ENCODE data around the gene PPP2R3C. TPM values are rescaled to one million over a fixed set of nuclear protein-coding genes. Genes with fewer than 3 reads are reported as not detected.

The PPP2R3C gene
- total RNA-seq, 1 donor from 2014 or later, result 48.1 TPM

GRCh38 chr14:35147711-35148110 is 25.9 kb upstream of the PPP2R3C start:
- Mint-ChIP-seq H3K27me3 (ENCODE audit: low read depth) (no peaks in the 10 kb centered on the region), H3K27ac (no peak overlapping the region), H3K36me3 (ENCODE audit: low read depth) (peaks cover 21% of the 10 kb centered on the region), H3K4me1 (ENCODE audit: low read depth) (peaks cover 8% of the 10 kb centered on the region), H3K9me3 (no peaks in the 10 kb centered on the region), H3K4me3 (ENCODE audit: low read depth) (no peak overlapping the region)
- no peak for DNase-seq (ENCODE audit: low spot score)
- intact Hi-C loops (cut with micrococcal nuclease), result no loop called here

- no peaks in the 10 kb centered on the region for H3K27me3 Mint-ChIP-seq (ENCODE audit: low read depth)
- H3K36me3 Mint-ChIP-seq (ENCODE audit: low read depth), result peaks cover 21% of the 10 kb centered on the region
- DNase-seq (ENCODE audit: low spot score), result no peak
- H3K4me3 Mint-ChIP-seq (ENCODE audit: low read depth), result no peak overlapping the region
- H3K9me3 Mint-ChIP-seq, result no peaks in the 10 kb centered on the region
- H3K4me1 Mint-ChIP-seq (ENCODE audit: low read depth), result peaks cover 8% of the 10 kb centered on the region
- H3K27ac Mint-ChIP-seq, result no peak overlapping the region
- intact Hi-C loops (cut with micrococcal nuclease), result no loop called here
These were observed 25.4 kb upstream of the PPP2R3C start for GRCh38 chr14:35147186-35147585.

DNA sequence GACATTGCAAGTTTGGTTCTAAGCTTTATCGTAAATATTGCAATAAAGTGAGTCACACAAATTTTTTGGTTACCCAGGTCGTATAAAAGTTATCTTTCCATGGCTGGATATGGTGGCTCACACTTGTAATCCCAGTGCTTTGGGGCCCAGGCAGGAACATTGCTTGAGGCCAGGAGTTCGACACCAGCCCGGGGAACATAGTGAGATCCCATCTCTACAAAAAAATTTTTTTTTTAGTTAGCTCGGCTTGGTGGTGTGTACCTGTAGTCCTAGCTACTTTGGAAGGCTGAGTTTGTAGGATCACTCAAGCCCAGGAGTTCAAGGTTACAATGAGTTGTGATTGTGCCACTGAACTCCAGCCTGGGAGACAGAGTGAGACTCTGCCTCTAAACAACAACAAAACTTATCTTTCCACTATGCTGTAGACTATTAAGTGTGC is 24.9 kb upstream of the PPP2R3C start:
- intact Hi-C loops (cut with micrococcal nuclease), result no loop called here
- H3K27me3 Mint-ChIP-seq (ENCODE audit: low read depth), result no peaks in the 10 kb centered on the region
- no peak for DNase-seq (ENCODE audit: low spot score)
- no peak overlapping the region for H3K27ac Mint-ChIP-seq
- no peak overlapping the region for H3K4me3 Mint-ChIP-seq (ENCODE audit: low read depth)
- no peaks in the 10 kb centered on the region for H3K9me3 Mint-ChIP-seq
- H3K4me1 Mint-ChIP-seq (ENCODE audit: low read depth), result peaks cover 8% of the 10 kb centered on the region
- H3K36me3 Mint-ChIP-seq (ENCODE audit: low read depth), result peaks cover 21% of the 10 kb centered on the region

GRCh38 chr14:35144029-35144428 is 22.2 kb upstream of the PPP2R3C start:
- H3K27ac Mint-ChIP-seq, result no peak overlapping the region
- intact Hi-C loops (cut with micrococcal nuclease), result loop anchor here (5.0 kb wide), 3 partner anchors 58 to 543 kb away; no protein-coding TSS in a partner anchor
- H3K4me1 Mint-ChIP-seq (ENCODE audit: low read depth), result peaks cover 10% of the 10 kb centered on the region
- no peaks in the 10 kb centered on the region for H3K27me3 Mint-ChIP-seq (ENCODE audit: low read depth)
- H3K4me3 Mint-ChIP-seq (ENCODE audit: low read depth), result no peak overlapping the region
- peaks cover 22% of the 10 kb centered on the region for H3K36me3 Mint-ChIP-seq (ENCODE audit: low read depth)
- DNase-seq (ENCODE audit: low spot score), result no peak
- H3K9me3 Mint-ChIP-seq, result no peaks in the 10 kb centered on the region

DNA sequence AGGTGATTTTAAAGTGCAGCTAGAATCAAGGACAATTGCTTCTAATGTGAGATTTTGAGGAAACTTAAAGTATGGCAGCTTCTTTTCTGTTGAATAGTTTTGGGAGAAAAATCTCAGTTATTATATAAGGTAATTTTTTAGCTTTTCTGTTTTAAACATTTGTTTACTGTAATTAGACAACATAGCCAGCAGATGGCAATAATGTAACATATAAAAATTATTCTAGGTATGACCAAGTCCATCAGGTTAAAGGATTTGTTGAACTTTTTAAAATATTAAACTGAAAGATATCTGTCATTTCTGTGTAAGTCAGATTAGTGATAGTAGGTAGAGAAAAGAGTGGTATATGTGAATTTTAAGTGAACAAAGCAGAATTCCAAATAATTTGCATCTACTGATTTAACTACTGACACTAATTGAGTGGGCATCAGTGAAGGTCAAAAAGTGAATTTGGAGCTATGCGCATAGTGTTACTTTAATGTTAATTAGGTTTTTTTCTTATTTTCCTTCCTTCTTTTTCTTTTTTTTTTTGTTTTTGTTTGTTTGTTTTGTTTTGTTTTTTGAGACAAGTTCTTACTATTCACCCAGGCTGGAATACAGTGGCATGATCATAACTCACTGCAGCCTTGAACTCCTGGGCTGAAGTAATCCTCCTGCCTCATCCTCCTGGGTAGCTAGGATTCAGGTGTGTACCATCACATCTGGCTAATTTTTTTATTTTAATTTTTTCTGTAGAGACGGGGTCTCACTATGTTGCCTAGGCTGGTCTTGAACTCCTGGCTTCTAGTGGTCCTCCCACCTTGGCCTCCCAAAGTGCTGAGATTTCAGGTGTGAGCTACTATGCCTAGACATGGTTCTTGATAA is 19.2 kb upstream of the PPP2R3C start:
- intact Hi-C loops (cut with micrococcal nuclease), result loop anchor here (1.0 to 5.0 kb wide), 5 partner anchors 61 to 546 kb away; no protein-coding TSS in a partner anchor

DNA sequence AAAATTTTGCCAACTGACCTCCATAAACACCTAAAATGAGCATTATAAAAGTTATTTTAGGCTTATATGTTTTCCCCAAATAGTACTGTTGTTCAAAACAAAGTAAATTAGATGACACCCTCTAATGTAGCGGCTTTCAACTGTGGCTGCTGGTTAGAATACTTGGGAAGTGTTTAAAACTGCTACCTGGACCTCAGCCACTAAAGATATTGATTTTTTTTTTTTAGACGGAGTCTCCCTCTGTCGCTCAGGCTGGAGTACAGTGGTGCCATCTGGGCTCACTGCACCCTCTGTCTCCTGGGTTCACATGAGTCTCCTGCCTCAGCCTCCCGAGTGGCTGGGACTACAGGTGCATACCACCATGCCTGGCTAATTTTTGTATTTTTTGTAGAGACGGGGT is 16.8 kb upstream of the PPP2R3C start:
- intact Hi-C loops (cut with micrococcal nuclease), result no loop called here
- Mint-ChIP-seq H3K36me3 (ENCODE audit: low read depth) (peaks cover 47% of the 10 kb centered on the region), H3K27ac (no peak overlapping the region), H3K4me3 (ENCODE audit: low read depth) (no peak overlapping the region), H3K27me3 (ENCODE audit: low read depth) (no peaks in the 10 kb centered on the region), H3K4me1 (ENCODE audit: low read depth) (peaks cover 21% of the 10 kb centered on the region), H3K9me3 (peaks cover 1% of the 10 kb centered on the region)
- DNase-seq (ENCODE audit: low spot score), result no peak

More for the DNA sequence above, 19.2 kb upstream of the PPP2R3C start:
- H3K27me3 Mint-ChIP-seq (ENCODE audit: low read depth), result no peaks in the 10 kb centered on the region
- no peak for DNase-seq (ENCODE audit: low spot score)
- no peaks in the 10 kb centered on the region for H3K9me3 Mint-ChIP-seq
- H3K4me1 Mint-ChIP-seq (ENCODE audit: low read depth), result peaks cover 21% of the 10 kb centered on the region
- H3K36me3 Mint-ChIP-seq (ENCODE audit: low read depth), result peaks cover 29% of the 10 kb centered on the region
- H3K27ac Mint-ChIP-seq, result no peak overlapping the region
- no peak overlapping the region for H3K4me3 Mint-ChIP-seq (ENCODE audit: low read depth)

- intact Hi-C loops (cut with micrococcal nuclease), result no loop called here
These were observed 12.7 kb upstream of the PPP2R3C start for GRCh38 chr14:35134329-35135123.

DNA sequence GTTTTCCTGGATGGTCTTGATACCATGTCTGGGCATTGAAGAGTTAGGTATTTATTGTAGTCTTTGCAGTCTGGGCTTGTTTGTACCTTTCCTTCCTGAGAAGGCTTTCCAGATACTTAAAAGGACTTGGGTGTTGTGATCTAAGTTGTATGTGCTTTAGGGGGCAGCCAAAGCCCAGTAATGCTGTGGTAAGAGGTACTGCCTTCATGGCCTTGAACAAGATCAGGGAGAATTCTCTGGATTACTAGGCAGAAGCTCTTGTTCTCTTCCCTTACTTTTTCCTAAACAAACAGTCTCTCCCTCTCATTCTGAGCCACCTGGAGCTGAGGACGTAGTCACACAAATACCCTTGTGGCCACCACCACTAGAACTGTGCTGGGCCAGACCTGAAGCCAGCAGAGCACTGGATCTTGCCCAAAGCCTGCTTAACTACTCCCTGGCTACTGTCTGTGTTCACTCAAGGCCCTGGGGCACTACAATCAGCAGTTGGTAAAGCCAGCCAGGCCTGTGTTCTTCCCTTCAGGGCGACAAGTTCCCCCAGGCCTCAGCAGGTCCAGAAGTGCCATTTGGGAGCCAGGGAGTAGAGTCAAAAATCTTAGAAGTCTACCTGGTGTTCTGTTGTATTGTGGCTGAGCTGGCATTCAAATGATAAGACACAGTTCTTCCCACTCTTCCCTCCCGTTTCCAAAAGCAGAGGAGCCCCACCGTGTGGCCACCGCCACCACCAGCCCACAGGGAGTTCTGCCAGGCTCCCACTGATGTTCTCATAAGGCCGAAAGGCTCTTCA is 11.9 kb upstream of the PPP2R3C start:
- intact Hi-C loops (cut with micrococcal nuclease), result no loop called here
- Mint-ChIP-seq H3K27ac (peak overlapping the region; percentile 9), H3K4me1 (ENCODE audit: low read depth) (peaks cover 12% of the 10 kb centered on the region), H3K9me3 (peaks cover 8% of the 10 kb centered on the region), H3K36me3 (ENCODE audit: low read depth) (peaks cover 68% of the 10 kb centered on the region), H3K27me3 (ENCODE audit: low read depth) (no peaks in the 10 kb centered on the region), H3K4me3 (ENCODE audit: low read depth) (no peak overlapping the region)
- no peak for DNase-seq (ENCODE audit: low spot score)

More at GRCh38 chr14:35134329-35135123, 12.7 kb upstream of the PPP2R3C start:
- H3K9me3 Mint-ChIP-seq, result peaks cover 8% of the 10 kb centered on the region
- H3K36me3 Mint-ChIP-seq (ENCODE audit: low read depth), result peaks cover 64% of the 10 kb centered on the region
- peaks cover 11% of the 10 kb centered on the region for H3K4me1 Mint-ChIP-seq (ENCODE audit: low read depth)
- H3K27me3 Mint-ChIP-seq (ENCODE audit: low read depth), result no peaks in the 10 kb centered on the region
- no peak overlapping the region for H3K4me3 Mint-ChIP-seq (ENCODE audit: low read depth)
- H3K27ac Mint-ChIP-seq, result no peak overlapping the region
- DNase-seq (ENCODE audit: low spot score), result no peak

DNA sequence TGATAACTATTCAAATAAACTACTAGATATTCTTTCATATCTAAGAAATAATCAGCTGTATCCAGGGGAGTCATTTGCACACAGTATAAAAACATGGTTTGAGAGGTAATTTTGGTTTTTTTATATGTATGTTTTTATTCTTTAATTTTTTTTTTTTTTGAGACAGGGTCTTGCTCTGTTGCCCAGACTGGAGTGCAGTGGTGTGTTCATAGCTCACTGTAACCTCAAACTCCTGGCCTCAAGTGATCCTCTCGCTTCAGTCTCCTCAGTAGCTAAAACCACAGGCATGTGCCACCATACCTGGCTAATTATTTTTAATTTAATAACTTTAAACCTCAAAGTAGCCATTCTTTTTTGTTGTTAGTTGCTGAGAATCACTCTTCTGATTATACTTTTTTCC is 2.3 kb upstream of the PPP2R3C start:
- intact Hi-C loops (cut with micrococcal nuclease), result loop anchor here (5.0 to 10.0 kb wide), 3 partner anchors 252 to 683 kb away; partner anchors contain the start of genes RALGAPA1 and SNX6
- Mint-ChIP-seq H3K4me1 (ENCODE audit: low read depth) (peaks cover 42% of the 10 kb centered on the region), H3K27me3 (ENCODE audit: low read depth) (no peaks in the 10 kb centered on the region), H3K36me3 (ENCODE audit: low read depth) (peaks cover 39% of the 10 kb centered on the region), H3K27ac (no peak overlapping the region), H3K4me3 (ENCODE audit: low read depth) (peak overlapping the region; percentile 96), H3K9me3 (no peaks in the 10 kb centered on the region)
- no peak for DNase-seq (ENCODE audit: low spot score)

- no peaks in the 10 kb centered on the region for H3K9me3 Mint-ChIP-seq
- no peak for DNase-seq (ENCODE audit: low spot score)
- peak overlapping the region; percentile 100 for H3K27ac Mint-ChIP-seq
- peak overlapping the region; percentile 96 for H3K4me3 Mint-ChIP-seq (ENCODE audit: low read depth)
- peaks cover 32% of the 10 kb centered on the region for H3K36me3 Mint-ChIP-seq (ENCODE audit: low read depth)
- peaks cover 38% of the 10 kb centered on the region for H3K4me1 Mint-ChIP-seq (ENCODE audit: low read depth)
- H3K27me3 Mint-ChIP-seq (ENCODE audit: low read depth), result no peaks in the 10 kb centered on the region
- intact Hi-C loops (cut with micrococcal nuclease), result loop anchor here (2.0 to 10.0 kb wide), 4 partner anchors 251 to 684 kb away; partner anchors contain the start of genes NFKBIA, RALGAPA1 and SNX6
These were observed 1.6 kb upstream of the PPP2R3C start for GRCh38 chr14:35123388-35123703.

- Mint-ChIP-seq H3K36me3 (ENCODE audit: low read depth) (peaks cover 27% of the 10 kb centered on the region), H3K4me3 (ENCODE audit: low read depth) (peak overlapping the region; percentile 96), H3K27ac (peak overlapping the region; percentile 100), H3K4me1 (ENCODE audit: low read depth) (peaks cover 37% of the 10 kb centered on the region), H3K9me3 (no peaks in the 10 kb centered on the region), H3K27me3 (ENCODE audit: low read depth) (no peaks in the 10 kb centered on the region)
- no peak for DNase-seq (ENCODE audit: low spot score)
- intact Hi-C loops (cut with micrococcal nuclease), result loop anchor here (1.0 to 10.0 kb wide), 8 partner anchors 77 to 684 kb away; partner anchors contain the start of genes FAM177A1, NFKBIA, PSMA6 and RALGAPA1
These were observed 1.1 kb upstream of the PPP2R3C start for GRCh38 chr14:35122696-35123387.

All from activated T-helper 2 cell treated with anti-CD3 and anti-CD28 coated beads, Interferon-gamma antibody, Interleukin-2, Interleukin-4, amounts not matched to agents 10 μg/mL and 5 μg/mL and 100 μg/mL, durations not matched to agents 14 hours and 24 hours and 36 hours (primary cell).